Neutrophil (primary cell): ENCODE data around the gene LMO2.

Experiments used
- H3K27ac ChIP-seq: fragments of 200-600 bp; sonication (generic); 2 replicates; pipeline ENCODE4 v1.5.1; 2016; ENCODE audit warnings: mild to moderate bottlenecking, moderate library complexity
- H3K27me3 ChIP-seq: fragments of 200-600 bp; sonication (generic); 2 replicates; pipeline ENCODE4 v1.6.0; 2016; ENCODE audit warnings: mild to moderate bottlenecking
- H3K36me3 ChIP-seq: fragments of 200-600 bp; sonication (generic); 2 replicates; pipeline ENCODE4 v1.5.1; 2017
- H3K4me1 ChIP-seq, 2 experiments: fragments of 200-600 bp in 1 of 2; sonication (generic) in 1 of 2; 1 replicate in 1 of 2; 2 replicates in 1 of 2; pipeline versions ENCODE4 v1.5.1 to v1.6.1; 2013 to 2016; ENCODE audit warnings: low read depth in 1 of 2, low read length in 1 of 2, mild to moderate bottlenecking in 1 of 2, moderate library complexity in 1 of 2; ENCODE audit not compliant: control insufficient read depth in 1 of 2, insufficient read depth in 1 of 2
- H3K4me3 ChIP-seq, 2 experiments: fragments of 200-600 bp in 1 of 2; sonication (generic) in 1 of 2; 1 replicate in 1 of 2; 2 replicates in 1 of 2; pipeline ENCODE4 v1.5.1; 2013 to 2016; ENCODE audit warnings: low read depth in 1 of 2, low read length in 1 of 2, mild to moderate bottlenecking in 1 of 2, moderate library complexity in 1 of 2
- H3K9me3 ChIP-seq: fragments of 200-600 bp; sonication (generic); 2 replicates; pipeline ENCODE4 v1.5.1; 2016
- CTCF ChIP-seq: fragments of 200-600 bp; sonication (generic); IDR thresholded peaks from 2 replicates; pipeline ENCODE4 v1.5.1; 2016; ENCODE audit warnings: antibody characterized with exemption

Gene LMO2

GRCh38 chr11:33906484-33907186 is 14.8 kb upstream of the LMO2 start:
- Histone ChIP-seq H3K4me3 (no peak overlapping the region), H3K36me3 (no peaks in the 10 kb centered on the region), H3K9me3 (no peaks in the 10 kb centered on the region), H3K27ac (peak overlapping the region; percentile 66), H3K4me1 (peaks cover 31 to 38% of the 10 kb centered on the region in 2 experiments), H3K27me3 (no peaks in the 10 kb centered on the region)
- TF ChIP-seq CTCF, result no peak

- H3K27ac ChIP-seq, result peak overlapping the region; percentile 23
- peaks cover 40 to 46% of the 10 kb centered on the region in 2 experiments for H3K4me1 ChIP-seq
- H3K27me3 ChIP-seq, result no peaks in the 10 kb centered on the region
- H3K36me3 ChIP-seq, result no peaks in the 10 kb centered on the region
- no peaks in the 10 kb centered on the region for H3K9me3 ChIP-seq
- TF ChIP-seq CTCF, result no peak
- no peak overlapping the region for H3K4me3 ChIP-seq
These were observed 12.2 kb upstream of the LMO2 start for GRCh38 chr11:33904102-33904501.

- peaks cover 29 to 32% of the 10 kb centered on the region in 2 experiments for H3K4me1 ChIP-seq
- TF ChIP-seq CTCF, result no peak
- H3K9me3 ChIP-seq, result no peaks in the 10 kb centered on the region
- no peaks in the 10 kb centered on the region for H3K27me3 ChIP-seq
- H3K27ac ChIP-seq, result peak overlapping the region; percentile 67
- no peaks in the 10 kb centered on the region for H3K36me3 ChIP-seq
- no peak overlapping the region for H3K4me3 ChIP-seq
These were observed 8.4 kb upstream of the LMO2 start for GRCh38 chr11:33900159-33900840.

GRCh38 chr11:33899400-33900037 is 7.6 kb upstream of the LMO2 start:
- Histone ChIP-seq H3K4me1 (peaks cover 37 to 40% of the 10 kb centered on the region in 2 experiments), H3K27ac (peak overlapping the region; percentile 67), H3K4me3 (no peak overlapping the region), H3K36me3 (no peaks in the 10 kb centered on the region), H3K9me3 (no peaks in the 10 kb centered on the region), H3K27me3 (no peaks in the 10 kb centered on the region)
- TF ChIP-seq CTCF, result no peak

GRCh38 chr11:33898957-33899356 is 7.1 kb upstream of the LMO2 start:
- Histone ChIP-seq H3K9me3 (no peaks in the 10 kb centered on the region), H3K27ac (no peak overlapping the region), H3K4me1 (peaks cover 42 to 45% of the 10 kb centered on the region in 2 experiments), H3K4me3 (no peak overlapping the region), H3K27me3 (no peaks in the 10 kb centered on the region), H3K36me3 (no peaks in the 10 kb centered on the region)
- no peak for TF ChIP-seq CTCF
